ENCODE results near the gene RYR1. TPM values are rescaled to one million over a fixed set of nuclear protein-coding genes. Genes with fewer than 3 reads are reported as not detected.
"Not testable (repeated sequence)": the region's sequence is repeated elsewhere in the genome, so short reads cannot be mapped to it uniquely, and the experiment has no call there.

Gene RYR1
- polyA plus RNA-seq, 4 donors: 4.0 to 11.9 (median 4.9) TPM

- DNase-seq (ENCODE audit: low read depth in 4 of 4, low spot score in 3 of 4): no peak
Measured at GRCh38 chr19:38425222-38425809, 8.2 kb upstream of the RYR1 start.

- DNase-seq (ENCODE audit: low read depth in 4 of 4, low spot score in 3 of 4): no peak
Measured at GRCh38 chr19:38425810-38426466, 7.6 kb upstream of the RYR1 start, which contains the start of gene RASGRP4. Gene RASGRP4 (minus strand): TSS chr19:38426219. CDS start chr19:38426091, 128 bp downstream.

GRCh38 chr19:38427035-38427677 is 6.3 kb upstream of the RYR1 start:
- not testable (repeated sequence) for DNase-seq (ENCODE audit: low read depth in 4 of 4, low spot score in 3 of 4)

GRCh38 chr19:38429055-38429810 is 4.3 kb upstream of the RYR1 start:
- DNase-seq (ENCODE audit: low read depth in 4 of 4, low spot score in 3 of 4): no peak

GRCh38 chr19:38429811-38430156 is 3.7 kb upstream of the RYR1 start:
- no peak for DNase-seq (ENCODE audit: low read depth in 4 of 4, low spot score in 3 of 4)

- no peak for DNase-seq (ENCODE audit: low read depth in 4 of 4, low spot score in 3 of 4)
Measured at GRCh38 chr19:38430931-38431330, 2.6 kb upstream of the RYR1 start.

- peak in 2 of 4 donors; percentile 26 to 36 for DNase-seq (ENCODE audit: low read depth in 4 of 4, low spot score in 3 of 4)
Measured at GRCh38 chr19:38434549-38435051, 1.1 kb downstream of the RYR1 start.

GRCh38 chr19:38437295-38437694 is 3.8 kb downstream of the RYR1 start:
- no peak for DNase-seq (ENCODE audit: low read depth in 4 of 4, low spot score in 3 of 4)

GRCh38 chr19:38437917-38438316 is 4.4 kb downstream of the RYR1 start:
- no peak for DNase-seq (ENCODE audit: low read depth in 4 of 4, low spot score in 3 of 4)

- DNase-seq (ENCODE audit: low read depth in 4 of 4, low spot score in 3 of 4): no peak
Measured at GRCh38 chr19:38440592-38440991, 7.1 kb downstream of the RYR1 start.

GRCh38 chr19:38441657-38442348 is 8.3 kb downstream of the RYR1 start:
- no peak for DNase-seq (ENCODE audit: low read depth in 4 of 4, low spot score in 3 of 4)

GRCh38 chr19:38442736-38443135 is 9.2 kb downstream of the RYR1 start:
- no peak for DNase-seq (ENCODE audit: low read depth in 4 of 4, low spot score in 3 of 4)

- DNase-seq (ENCODE audit: low read depth in 4 of 4, low spot score in 3 of 4): no peak
Measured at GRCh38 chr19:38443458-38443999, 10.0 kb downstream of the RYR1 start.

- DNase-seq (ENCODE audit: low read depth in 4 of 4, low spot score in 3 of 4): no peak
Measured at GRCh38 chr19:38444026-38444425, 10.5 kb downstream of the RYR1 start.

GRCh38 chr19:38445362-38445761 is 11.9 kb downstream of the RYR1 start:
- no peak for DNase-seq (ENCODE audit: low read depth in 4 of 4, low spot score in 3 of 4)

- DNase-seq (ENCODE audit: low read depth in 4 of 4, low spot score in 3 of 4): no peak
Measured at GRCh38 chr19:38448225-38448624, 14.7 kb downstream of the RYR1 start.

GRCh38 chr19:38449518-38449917 is 16.0 kb downstream of the RYR1 start:
- no peak for DNase-seq (ENCODE audit: low read depth in 4 of 4, low spot score in 3 of 4)

GRCh38 chr19:38451036-38451435 is 17.5 kb downstream of the RYR1 start:
- no peak for DNase-seq (ENCODE audit: low read depth in 4 of 4, low spot score in 3 of 4)

- no peak for DNase-seq (ENCODE audit: low read depth in 4 of 4, low spot score in 3 of 4)
Measured at GRCh38 chr19:38451629-38452028, 18.1 kb downstream of the RYR1 start.

All from left renal pelvis (tissue), 4 donors.